HG03439 (cell line): Measurements from ENCODE around the gene HMCN1.
A peak's percentile ranks its signal among the peaks of the same experiment; 100 is the strongest.

ENCODE experiments used
- ATAC-seq: cut with Tn5 transposase; IDR thresholded peaks from one replicate; pipeline ENCODE4 v1.9.1; 2021; ENCODE audit warnings: mild to moderate bottlenecking, moderate library complexity; ENCODE audit not compliant: unreplicated experiment

HMCN1 gene

GRCh38 chr1:185733818-185734735, at the start of gene HMCN1:
TSS of gene HMCN1 (plus strand) at chr1:185734391. CDS start at chr1:185734780, 389 bp downstream.
- no peak for ATAC-seq

DNA sequence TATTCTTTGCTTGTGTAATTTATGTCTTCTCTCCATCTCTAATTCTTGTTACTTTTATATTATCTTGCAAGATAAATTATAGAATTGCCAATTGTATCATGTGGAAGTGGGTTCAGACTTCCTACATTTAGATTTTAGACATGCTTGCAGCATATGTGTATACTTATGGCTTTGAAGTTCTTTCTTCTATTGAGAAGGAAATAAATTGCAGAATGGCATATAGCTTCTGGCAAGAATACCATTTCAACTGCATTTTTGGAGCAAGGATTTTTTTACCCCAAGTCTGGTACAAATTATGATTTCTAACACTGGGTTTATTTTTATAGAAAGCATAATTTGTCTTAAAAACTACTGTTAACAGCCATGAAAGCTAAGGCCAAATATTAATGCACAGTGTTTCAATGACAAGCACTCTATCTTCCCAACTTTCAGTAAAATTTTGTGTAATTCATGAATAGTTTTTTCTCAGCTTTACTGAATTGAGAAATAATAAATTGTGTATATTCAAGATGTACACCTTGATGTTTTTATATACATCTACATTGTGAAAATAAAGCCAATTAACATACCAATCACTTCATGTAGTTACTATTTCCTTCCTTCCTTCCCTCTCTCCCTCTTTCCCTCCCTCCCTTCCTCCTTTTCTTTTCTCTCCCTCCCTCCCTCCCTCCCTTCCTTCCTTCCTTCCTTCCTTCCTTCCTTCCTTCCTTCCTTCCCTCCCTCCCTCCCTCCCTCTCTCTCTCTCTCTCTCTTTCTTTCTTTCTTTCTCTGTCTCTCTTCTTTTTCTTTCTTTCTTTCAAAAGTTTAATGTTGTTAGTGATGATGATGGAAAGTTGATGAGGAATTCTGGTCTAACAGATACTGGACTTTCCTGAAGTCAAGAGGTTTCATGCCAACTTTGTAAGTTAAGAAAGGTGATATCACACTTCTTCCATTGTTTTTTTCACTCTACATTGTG, 47.1 kb upstream of the HMCN1 start:
- ATAC-seq: no peak

DNA sequence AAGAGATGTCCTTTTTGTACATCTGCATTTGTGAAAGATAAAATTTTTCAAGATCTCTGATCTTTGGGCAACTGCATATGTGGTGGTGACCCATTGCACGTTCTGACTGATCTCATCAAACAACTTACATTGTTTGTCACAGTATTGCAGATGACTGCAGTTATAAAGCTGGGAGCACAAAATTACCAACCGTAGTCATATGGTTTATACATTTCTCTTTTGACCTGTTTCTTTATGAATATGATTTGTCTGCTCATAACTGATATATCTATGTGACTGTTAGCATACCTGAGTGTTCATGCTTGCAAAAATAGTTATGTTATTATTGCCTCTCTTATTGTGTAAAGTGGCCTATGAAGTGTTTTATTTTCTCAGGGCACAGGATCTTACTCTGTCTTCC, 43.7 kb upstream of the HMCN1 start:
- ATAC-seq: no peak

DNA sequence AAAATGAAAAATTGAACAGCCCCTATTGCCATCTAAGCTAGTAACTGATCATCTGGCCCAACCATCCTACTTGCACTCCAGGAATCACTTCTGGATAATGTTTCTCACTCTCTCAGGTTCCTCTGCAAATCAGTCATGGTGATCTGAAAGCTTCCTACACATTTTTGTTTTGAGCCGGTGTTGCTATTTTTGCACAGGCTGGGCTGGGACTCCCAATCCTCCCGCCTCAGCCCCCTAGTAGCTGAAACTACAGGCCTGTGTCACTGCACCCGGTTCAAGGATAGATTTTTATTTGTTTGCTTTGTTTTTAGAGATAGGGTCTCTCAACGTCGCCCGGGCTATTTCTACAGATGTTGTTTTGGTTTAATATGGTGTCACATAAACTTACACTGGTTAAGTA, 40.5 kb upstream of the HMCN1 start:
- peak; percentile 32 for ATAC-seq

DNA sequence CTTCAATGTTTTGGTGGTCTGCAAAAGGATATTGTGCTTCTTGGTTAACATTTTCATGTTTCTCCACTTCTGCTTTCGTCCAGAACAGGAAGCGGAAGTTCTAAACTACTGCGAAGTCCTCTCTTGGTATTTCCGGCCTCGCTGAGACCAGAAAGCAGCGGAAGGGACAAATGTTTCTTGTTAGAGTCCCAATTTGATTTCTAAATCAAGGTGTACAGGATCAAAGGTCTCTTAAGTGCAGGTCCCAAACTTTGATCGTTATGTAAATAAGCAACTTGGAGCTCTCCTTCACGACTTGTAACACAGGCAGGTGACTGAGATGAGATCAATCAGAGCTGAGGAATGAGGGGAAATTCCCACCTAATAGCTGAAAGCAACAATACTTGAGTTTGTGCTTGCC, 40.1 kb upstream of the HMCN1 start:
- peak; percentile 86 for ATAC-seq

- no peak for ATAC-seq
Observed at GRCh38 chr1:185695299-185695698, 38.9 kb upstream of the HMCN1 start.

- no peak for ATAC-seq
Observed at GRCh38 chr1:185696422-185697150, 37.6 kb upstream of the HMCN1 start.

DNA sequence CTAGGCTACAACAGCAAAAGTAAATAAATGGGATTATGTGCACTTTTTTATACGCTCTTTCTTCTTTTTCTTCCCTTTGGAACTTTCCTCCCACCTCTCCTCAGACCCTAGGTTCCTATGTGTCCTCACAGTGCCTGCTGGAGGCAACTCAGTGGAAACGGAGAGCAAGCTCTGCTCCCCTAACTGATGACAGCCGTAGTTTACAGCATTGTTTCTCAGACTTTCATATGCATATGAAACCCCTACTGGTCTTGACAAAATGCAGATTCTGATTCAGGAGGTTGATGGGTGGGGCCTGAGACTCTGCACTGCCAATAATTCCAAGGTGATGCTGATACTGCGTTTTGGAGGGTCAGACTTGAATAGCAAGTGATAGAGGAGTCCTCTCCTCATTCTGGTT, 34.3 kb upstream of the HMCN1 start:
- ATAC-seq: no peak

DNA sequence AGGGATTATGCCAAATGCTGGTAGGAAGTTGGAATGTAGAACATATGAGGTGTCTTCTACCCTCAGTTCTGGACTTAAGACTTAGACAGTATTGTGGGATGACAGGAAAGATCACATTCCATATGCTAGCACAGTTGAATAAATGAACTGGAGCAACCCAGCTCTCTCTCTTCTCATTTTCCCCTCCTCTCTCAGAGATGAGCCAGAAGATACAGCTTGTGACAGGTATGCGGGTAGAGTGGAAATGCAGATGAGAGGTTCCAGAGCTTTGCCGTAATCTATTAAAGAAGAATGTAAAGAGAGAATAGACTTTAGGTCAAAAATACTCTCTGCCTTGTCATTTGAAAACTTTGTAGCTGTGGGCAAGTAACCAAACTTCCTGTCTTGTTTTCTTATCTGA, 32.5 kb upstream of the HMCN1 start:
- ATAC-seq: no peak

GRCh38 chr1:185704181-185704580, 30.0 kb upstream of the HMCN1 start:
- no peak for ATAC-seq

DNA sequence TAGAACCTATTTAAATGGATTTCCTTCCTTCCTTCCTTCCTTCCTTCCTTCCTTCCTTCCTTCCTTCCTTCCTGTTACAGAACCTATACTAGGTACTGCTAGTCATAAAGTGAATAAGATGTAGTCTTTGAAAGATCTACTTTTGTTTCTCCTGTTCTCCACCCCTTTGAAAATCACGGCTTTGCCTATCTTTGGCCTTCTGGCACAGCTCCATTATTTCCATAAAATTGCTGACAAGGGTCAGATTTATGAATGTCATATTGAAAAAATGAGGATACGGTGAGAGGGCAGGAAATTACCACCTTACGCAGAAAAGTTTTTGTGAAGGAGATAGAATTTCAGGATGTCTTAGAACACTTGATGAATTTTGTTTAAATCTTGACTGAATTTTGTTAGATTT, 18.1 kb upstream of the HMCN1 start:
- no peak for ATAC-seq

DNA sequence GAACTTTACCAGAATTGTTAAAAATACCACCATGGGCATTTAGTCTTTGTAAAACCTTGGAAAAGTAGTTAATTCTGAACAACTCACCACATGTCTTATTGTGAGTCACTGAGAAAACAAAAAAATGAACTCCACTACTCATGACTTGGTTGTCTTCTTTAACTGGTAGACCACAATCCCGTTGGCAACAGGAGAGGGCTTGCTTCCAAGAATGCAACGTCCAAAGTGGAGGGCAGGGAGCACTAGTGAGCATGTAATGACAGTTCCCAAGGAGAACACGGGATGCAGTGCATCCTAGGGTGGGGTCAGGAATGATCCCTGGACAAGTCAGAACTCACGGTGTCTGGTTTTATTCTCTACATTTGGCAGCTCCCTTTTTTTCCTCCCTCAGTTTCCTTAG, 15.2 kb upstream of the HMCN1 start:
- no peak for ATAC-seq

DNA sequence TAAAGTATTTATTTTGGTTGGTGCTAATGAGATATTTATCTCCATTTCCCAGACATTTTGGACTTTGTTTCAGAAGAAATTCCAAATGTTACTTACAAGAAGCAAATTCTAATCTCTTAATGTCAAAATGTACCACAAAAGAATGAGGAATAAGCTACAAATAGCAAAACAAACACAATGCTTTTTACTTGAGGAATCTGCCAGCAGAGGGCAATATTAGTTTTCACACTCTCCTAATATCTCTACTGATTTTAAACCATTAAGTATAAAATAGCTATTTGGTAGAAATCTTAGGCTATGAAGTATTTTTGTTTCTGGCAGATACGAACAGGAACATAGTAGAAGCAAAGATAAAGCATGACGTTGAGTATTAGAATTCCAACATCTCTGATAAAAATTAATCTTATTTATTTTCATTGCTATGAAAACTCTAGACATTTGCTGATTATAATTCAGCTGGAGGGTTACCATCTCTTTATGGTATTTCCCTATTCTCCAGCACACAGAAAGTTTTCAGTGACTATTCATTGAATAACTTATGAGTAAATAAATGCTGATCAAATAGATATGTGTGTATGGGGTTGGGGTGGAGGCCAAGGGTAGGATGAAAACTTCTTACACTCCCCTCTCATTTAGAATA, 13.4 kb upstream of the HMCN1 start:
- no peak for ATAC-seq

DNA sequence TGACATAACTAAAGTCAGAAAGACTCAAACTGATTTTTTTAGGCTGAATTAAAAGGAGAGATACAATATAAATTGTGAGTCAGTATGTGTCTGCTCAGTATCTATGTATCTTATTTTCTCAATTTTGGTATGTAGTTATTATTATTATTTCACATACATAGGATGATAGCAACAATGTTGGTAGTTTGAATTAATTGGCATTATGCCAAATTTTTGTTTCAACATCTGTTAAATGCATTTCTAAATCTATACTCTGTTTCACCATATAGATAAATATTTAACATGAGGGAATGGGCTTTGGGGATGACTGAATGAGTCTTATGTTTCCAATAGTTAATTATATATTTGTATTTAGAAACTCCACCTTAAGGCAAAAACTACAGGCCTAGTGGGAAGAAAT, 12.6 kb upstream of the HMCN1 start:
- ATAC-seq: no peak

GRCh38 chr1:185722098-185722497, 12.1 kb upstream of the HMCN1 start:
- no peak for ATAC-seq

GRCh38 chr1:185727726-185728125, 6.5 kb upstream of the HMCN1 start:
- no peak for ATAC-seq

GRCh38 chr1:185731446-185731845, 2.7 kb upstream of the HMCN1 start:
- no peak for ATAC-seq

DNA sequence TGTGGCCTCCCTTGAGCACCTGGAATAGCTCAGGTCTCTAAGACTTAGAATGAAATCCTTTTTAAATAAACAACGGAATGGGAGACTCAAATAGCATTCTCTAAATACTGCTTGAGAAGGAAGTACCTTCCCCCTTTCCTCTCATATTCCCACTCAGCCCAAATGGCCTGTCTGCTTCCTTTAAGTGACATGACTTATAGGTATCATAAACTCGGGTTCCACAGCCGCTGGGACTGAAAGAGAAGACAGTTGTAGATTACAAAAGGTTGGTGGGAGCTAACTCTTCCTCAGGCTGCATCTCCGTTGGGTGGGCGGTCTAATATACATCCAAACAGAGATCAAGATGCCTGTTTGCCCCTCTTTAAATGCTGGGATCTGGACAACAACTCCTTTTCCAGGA, 1.2 kb upstream of the HMCN1 start:
- no peak for ATAC-seq

DNA sequence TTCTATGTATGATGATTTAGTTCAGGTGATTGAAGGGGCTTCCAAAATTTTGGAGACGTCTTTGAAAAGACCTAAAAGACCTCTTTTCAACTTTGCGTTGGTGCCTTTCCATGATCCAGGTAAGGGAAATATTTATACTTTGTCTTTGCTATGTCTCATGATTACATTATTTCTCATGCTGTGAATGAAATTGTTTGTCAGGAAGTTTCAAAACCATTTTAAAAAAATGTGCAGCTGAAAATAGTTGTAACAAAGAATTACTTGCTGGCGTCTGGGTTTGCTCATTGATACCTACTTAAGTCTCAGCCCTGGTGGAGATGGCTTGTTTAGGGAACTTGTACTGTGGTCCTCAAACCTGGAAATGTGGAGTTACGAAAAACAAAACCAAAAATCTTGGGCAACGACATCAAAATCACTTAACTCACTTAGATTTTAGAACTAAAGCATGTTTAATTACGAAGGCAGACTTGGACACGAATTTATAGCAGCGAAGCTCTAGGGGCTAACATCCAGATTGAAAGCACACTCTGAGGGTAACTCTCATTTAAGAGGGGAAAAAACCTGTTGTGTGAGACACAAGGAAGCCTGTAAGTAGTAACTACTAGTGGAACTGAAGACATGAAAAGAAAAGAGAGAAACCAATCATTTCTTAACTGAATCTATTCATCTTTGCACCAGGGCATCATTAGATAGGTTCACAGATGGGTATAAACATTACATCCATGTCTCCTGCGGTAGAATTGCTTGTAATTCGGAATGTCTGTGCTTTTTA, 924 bp downstream of the HMCN1 start:
- no peak for ATAC-seq

DNA sequence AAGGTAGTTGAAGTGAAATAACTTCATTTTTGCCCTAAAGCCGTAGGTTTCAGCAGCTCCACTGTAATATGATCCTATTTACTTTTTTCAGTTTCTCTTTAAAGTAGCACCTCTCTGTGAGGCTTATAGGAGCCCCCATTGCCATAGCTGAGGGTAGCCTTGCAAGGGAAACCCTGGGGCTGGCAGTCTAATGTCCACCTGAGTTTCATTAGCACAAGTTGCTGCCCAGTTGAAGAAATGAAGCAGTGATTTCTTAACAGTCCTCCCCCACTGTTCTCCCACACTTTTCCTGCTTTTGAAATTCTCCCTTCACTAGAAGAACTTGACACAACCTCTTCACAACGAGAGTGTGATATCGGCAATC, 1.5 kb downstream of the HMCN1 start:
- ATAC-seq: no peak
